DND-41 (cell line): Measurements from ENCODE around the gene EMX2.

Experiments used
- ATAC-seq: fragments of 200-7000 bp; cut with Tn5 transposase; 3 replicates; pipeline ENCODE4 v1.9.1; 2021; ENCODE audit warnings: low read depth; ENCODE audit not compliant: insufficient read depth
- DNase-seq: peaks from one replicate; pipeline ENCODE4 v3.0.0-alpha.2; 2020
- H2AFZ ChIP-seq: 2 replicates; pipeline ENCODE4 v1.6.0; 2012; ENCODE audit warnings: low read depth, low read length
- H3K27ac ChIP-seq: 2 replicates; pipeline ENCODE4 v1.5.1; 2012; ENCODE audit warnings: low read length, inconsistent platforms
- H3K27me3 ChIP-seq: fragments of 200-600 bp; sonication (generic); 2 replicates; pipeline ENCODE4 v1.6.0; 2012; ENCODE audit warnings: low read length, mild to moderate bottlenecking, inconsistent platforms; ENCODE audit not compliant: insufficient read depth, poor library complexity
- H3K36me3 ChIP-seq: 2 replicates; pipeline ENCODE4 v1.5.1; 2012; ENCODE audit warnings: low read length, inconsistent platforms; ENCODE audit not compliant: insufficient read depth
- H3K4me1 ChIP-seq: 2 replicates; pipeline ENCODE4 v1.5.1; 2012; ENCODE audit warnings: mild to moderate bottlenecking, low read length; ENCODE audit not compliant: insufficient read depth
- H3K4me2 ChIP-seq: 2 replicates; pipeline ENCODE4 v1.6.0; 2012; ENCODE audit warnings: mild to moderate bottlenecking, moderate library complexity, low read length, inconsistent platforms; ENCODE audit not compliant: insufficient read depth
- H3K4me3 ChIP-seq, 2 experiments: fragments of 200-600 bp in 1 of 2; shearing (Covaris generic) in 1 of 2; 2 replicates each; pipeline ENCODE4 v1.5.1; 2012 to 2016; ENCODE audit warnings: inconsistent platforms in 2 of 2, low read length in 2 of 2, mild to moderate bottlenecking in 2 of 2, low read depth in 1 of 2, moderate library complexity in 1 of 2
- H3K79me2 ChIP-seq: 2 replicates; pipeline ENCODE4 v1.6.0; 2012; ENCODE audit warnings: low read length, inconsistent platforms; ENCODE audit not compliant: insufficient read depth
- H3K9ac ChIP-seq: 2 replicates; pipeline ENCODE4 v1.6.0; 2012; ENCODE audit warnings: low read depth, mild to moderate bottlenecking, inconsistent platforms, low read length, moderate library complexity
- H3K9me3 ChIP-seq: 2 replicates; pipeline ENCODE4 v1.5.1; 2012; ENCODE audit warnings: low read length, moderate library complexity, mild to moderate bottlenecking, inconsistent platforms; ENCODE audit not compliant: insufficient read depth, severe bottlenecking
- H4K20me1 ChIP-seq: 2 replicates; pipeline ENCODE4 v1.6.0; 2012; ENCODE audit warnings: low read length; ENCODE audit not compliant: insufficient read depth
- EZH2 ChIP-seq: IDR thresholded peaks from 3 replicates; pipeline ENCODE4 v1.6.1; 2012; ENCODE audit warnings: borderline replicate concordance, low read depth, mild to moderate bottlenecking, moderate library complexity, low read length, inconsistent platforms; ENCODE audit not compliant: severe bottlenecking
- TF ChIP-seq, protein P1 (sequence below): IDR thresholded peaks from 2 replicates; pipeline ENCODE4 v1.5.1; 2012; ENCODE audit warnings: borderline replicate concordance, low read length, moderate library complexity, mild to moderate bottlenecking; ENCODE audit not compliant: poor library complexity, severe bottlenecking; ENCODE audit errors: extremely low read depth

Gene EMX2

DNA sequence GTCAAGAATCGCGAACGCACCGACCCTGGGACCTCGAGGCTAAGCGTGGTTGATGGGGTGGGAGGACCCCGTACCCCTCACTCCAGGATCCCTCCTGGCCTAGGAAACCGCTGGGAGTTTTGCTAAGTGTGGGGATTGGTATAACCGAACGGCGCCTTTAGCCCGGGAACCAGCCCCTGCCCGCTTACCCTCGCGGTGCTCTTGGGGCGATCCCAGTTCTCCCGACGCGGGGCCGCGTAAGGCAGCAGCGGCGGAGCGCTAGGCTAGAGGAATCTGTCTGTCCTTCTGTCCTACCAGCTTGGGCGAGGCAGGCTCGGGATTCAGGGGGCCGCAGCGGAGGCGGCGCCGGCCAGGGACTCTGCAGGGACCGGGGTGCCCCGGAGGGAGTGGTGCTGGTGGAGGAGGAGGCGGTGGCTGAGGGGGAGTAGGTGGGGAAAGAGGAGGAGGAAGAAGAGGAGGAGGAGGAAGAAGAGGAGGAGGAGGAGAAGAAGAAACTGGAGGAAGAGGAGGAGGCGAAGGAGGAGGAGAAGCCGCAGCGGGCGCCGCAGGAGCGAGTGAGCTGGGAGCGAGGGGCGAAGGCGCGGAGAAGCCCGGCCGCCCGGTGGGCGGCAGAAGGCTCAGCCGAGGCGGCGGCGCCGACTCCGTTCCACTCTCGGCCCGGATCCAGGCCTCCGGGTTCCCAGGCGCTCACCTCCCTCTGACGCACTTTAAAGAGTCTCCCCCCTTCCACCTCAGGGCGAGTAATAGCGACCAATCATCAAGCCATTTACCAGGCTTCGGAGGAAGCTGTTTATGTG is 439 bp upstream of the EMX2 start:
- H3K9me3 ChIP-seq = no peaks in the 10 kb centered on the region
- no peak overlapping the region for H3K27ac ChIP-seq
- no peaks in the 10 kb centered on the region for H3K79me2 ChIP-seq
- H4K20me1 ChIP-seq = no peaks in the 10 kb centered on the region
- H3K4me2 ChIP-seq = no peak overlapping the region
- no peak overlapping the region for H2AFZ ChIP-seq
- no peak overlapping the region for H3K4me3 ChIP-seq
- no peak for ATAC-seq
- H3K9ac ChIP-seq = no peak overlapping the region
- no peak for DNase-seq
- no peaks in the 10 kb centered on the region for H3K4me1 ChIP-seq
- TF ChIP-seq, protein P1, sequence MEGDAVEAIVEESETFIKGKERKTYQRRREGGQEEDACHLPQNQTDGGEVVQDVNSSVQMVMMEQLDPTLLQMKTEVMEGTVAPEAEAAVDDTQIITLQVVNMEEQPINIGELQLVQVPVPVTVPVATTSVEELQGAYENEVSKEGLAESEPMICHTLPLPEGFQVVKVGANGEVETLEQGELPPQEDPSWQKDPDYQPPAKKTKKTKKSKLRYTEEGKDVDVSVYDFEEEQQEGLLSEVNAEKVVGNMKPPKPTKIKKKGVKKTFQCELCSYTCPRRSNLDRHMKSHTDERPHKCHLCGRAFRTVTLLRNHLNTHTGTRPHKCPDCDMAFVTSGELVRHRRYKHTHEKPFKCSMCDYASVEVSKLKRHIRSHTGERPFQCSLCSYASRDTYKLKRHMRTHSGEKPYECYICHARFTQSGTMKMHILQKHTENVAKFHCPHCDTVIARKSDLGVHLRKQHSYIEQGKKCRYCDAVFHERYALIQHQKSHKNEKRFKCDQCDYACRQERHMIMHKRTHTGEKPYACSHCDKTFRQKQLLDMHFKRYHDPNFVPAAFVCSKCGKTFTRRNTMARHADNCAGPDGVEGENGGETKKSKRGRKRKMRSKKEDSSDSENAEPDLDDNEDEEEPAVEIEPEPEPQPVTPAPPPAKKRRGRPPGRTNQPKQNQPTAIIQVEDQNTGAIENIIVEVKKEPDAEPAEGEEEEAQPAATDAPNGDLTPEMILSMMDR = no peak
- TF ChIP-seq EZH2 = no peak
- no peaks in the 10 kb centered on the region for H3K36me3 ChIP-seq
- no peaks in the 10 kb centered on the region for H3K27me3 ChIP-seq

DNA sequence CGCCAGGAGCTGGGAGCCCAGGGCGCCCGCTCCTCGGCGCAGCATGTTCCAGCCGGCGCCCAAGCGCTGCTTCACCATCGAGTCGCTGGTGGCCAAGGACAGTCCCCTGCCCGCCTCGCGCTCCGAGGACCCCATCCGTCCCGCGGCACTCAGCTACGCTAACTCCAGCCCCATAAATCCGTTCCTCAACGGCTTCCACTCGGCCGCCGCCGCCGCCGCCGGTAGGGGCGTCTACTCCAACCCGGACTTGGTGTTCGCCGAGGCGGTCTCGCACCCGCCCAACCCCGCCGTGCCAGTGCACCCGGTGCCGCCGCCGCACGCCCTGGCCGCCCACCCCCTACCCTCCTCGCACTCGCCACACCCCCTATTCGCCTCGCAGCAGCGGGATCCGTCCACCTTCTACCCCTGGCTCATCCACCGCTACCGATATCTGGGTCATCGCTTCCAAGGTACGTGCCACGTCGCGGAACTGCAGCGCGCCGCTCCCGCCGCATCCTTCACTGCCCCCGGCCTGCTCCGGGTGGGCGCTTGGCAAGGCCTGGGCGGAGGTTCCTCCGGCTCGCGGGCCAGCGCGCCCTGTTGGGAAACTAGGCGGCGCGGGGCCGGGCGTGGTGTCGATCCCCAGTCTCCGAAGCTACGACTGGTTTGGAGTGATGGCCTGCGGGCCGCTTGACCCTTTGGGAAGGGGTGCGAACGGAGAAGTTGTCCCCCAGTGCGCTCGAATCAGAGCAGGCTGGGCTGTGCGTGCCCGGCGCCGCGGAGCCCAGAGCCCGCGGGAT is 868 bp downstream of the EMX2 start:
- Histone ChIP-seq H3K36me3 (no peaks in the 10 kb centered on the region), H4K20me1 (no peaks in the 10 kb centered on the region), H3K27me3 (no peaks in the 10 kb centered on the region), H3K27ac (no peak overlapping the region), H2AFZ (no peak overlapping the region), H3K79me2 (no peaks in the 10 kb centered on the region), H3K4me1 (no peaks in the 10 kb centered on the region), H3K9ac (no peak overlapping the region), H3K4me3 (no peak overlapping the region), H3K4me2 (no peak overlapping the region), H3K9me3 (no peaks in the 10 kb centered on the region)
- DNase-seq (no peak), ATAC-seq (no peak)
- no peak for TF ChIP-seq EZH2
- TF ChIP-seq, protein P1 = no peak

DNA sequence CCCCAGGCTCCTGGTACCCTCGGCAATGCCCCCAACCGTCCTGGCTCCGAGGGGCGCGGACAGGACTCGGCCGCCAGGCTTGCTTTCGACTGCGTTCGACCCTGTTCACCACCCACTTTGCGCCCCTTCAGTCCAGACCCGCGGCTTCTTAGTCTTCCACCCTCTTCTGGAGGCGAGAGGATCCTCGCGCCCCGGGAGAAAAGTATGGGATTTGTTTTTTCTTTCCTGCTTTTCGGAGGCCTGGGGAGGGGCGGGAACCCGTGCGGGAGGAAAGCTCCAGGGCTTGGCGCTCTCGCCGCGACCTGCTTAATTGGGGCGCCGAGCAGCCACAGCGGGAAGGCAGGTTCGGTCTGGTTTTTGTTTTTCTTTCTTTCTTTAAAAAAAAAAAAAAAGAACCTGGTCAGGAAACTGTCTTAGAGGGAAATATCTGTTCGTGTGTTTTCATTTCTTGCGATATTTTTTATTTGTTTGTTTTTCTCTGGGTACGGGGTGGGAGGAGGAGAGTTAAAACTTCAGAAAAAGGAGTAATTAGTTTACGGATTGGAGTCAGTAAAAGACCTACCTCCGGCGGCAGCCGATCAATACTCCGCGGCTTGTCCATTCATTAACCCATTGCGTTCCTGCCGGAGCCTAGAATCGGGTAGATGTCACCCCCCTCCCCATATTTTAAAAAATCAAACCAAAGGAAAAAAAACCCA is 1.6 kb downstream of the EMX2 start:
- no peaks in the 10 kb centered on the region for H3K27me3 ChIP-seq
- TF ChIP-seq EZH2 = no peak
- TF ChIP-seq, protein P1 = no peak

More for the DNA sequence above, 1.6 kb downstream of the EMX2 start:
- Histone ChIP-seq H2AFZ (no peak overlapping the region), H3K4me3 (no peak overlapping the region), H3K36me3 (no peaks in the 10 kb centered on the region), H3K79me2 (no peaks in the 10 kb centered on the region), H3K27ac (no peak overlapping the region), H3K9me3 (no peaks in the 10 kb centered on the region), H3K4me2 (no peak overlapping the region), H4K20me1 (no peaks in the 10 kb centered on the region), H3K4me1 (no peaks in the 10 kb centered on the region), H3K9ac (no peak overlapping the region)
- DNase-seq (no peak), ATAC-seq (no peak)
